Thyroid gland (tissue), 4 donors: ENCODE data around the gene PDE4B. TPM values are rescaled to one million over a fixed set of nuclear protein-coding genes. Genes with fewer than 3 reads are reported as not detected.

ENCODE experiments used
- DNase-seq, 2 donors: peaks; one replicate each; pipeline ENCODE4 v3.0.0-alpha.2; 2019
- H3K27ac ChIP-seq, 3 donors: fragments of 200-600 bp; sonication (generic); 1 replicate in 2 of 3; 2 replicates in 1 of 3; pipeline ENCODE4 v1.5.1; 2016 to 2019; ENCODE audit warnings: mild to moderate bottlenecking in 1 of 3, moderate library complexity in 1 of 3
- H3K27me3 ChIP-seq: fragments of 200-600 bp; sonication (generic); one replicate; pipeline ENCODE4 v1.5.1; 2019
- H3K36me3 ChIP-seq, 2 donors: fragments of 200-600 bp; sonication (generic); one replicate each; pipeline ENCODE4 v1.5.1; 2016 to 2019
- H3K4me1 ChIP-seq, 2 donors: fragments of 200-600 bp; sonication (generic); one replicate each; pipeline ENCODE4 v1.5.1; 2017 to 2019
- H3K4me3 ChIP-seq, 3 donors: fragments of 200-600 bp; sonication (generic); replicated peaks in 1 of 3; 1 replicate in 2 of 3; 2 replicates in 1 of 3; pipeline ENCODE4 v1.5.1; 2016; ENCODE audit warnings: mild to moderate bottlenecking in 1 of 3
- H3K9me3 ChIP-seq: fragments of 200-600 bp; sonication (generic); one replicate; pipeline ENCODE4 v1.5.1; 2017
- POLR2A ChIP-seq, 2 donors: fragments of 450-650 bp; IDR thresholded peaks; one replicate each; pipeline ENCODE4 v1.6.1; 2017; ENCODE audit warnings: antibody characterized with exemption in 2 of 2, mild to moderate bottlenecking in 2 of 2, moderate library complexity in 1 of 2
- WGBS, 2 donors: methylation state at CpG; one replicate each; pipeline ENCODE4 v1.1.5; 2017; 5-methylcytosine and 5-hydroxymethylcytosine counted together
- intact Hi-C: fragments of 100-400 bp; cut with DNase I; formaldehyde crosslinking; loops from one replicate; pipeline ENCODE4 v1.15.1; 2023
- total RNA-seq, 4 donors: library from RNA; depleted of rRNA; stranded (reverse); fragments of >200 nt; gene quantifications; one replicate each; pipeline ENCODE4 v1.2.3, GENCODE V29; 2016
- TF ChIP-seq, protein P1 (sequence below), 6 experiments: fragments of 200-600 bp in 3 of 6; fragments of 450-650 bp in 3 of 6; sonication (generic) in 3 of 6; IDR thresholded peaks; one replicate each; pipeline ENCODE4 v1.5.1; 2016 to 2019; ENCODE audit warnings: antibody characterized with exemption in 6 of 6, mild to moderate bottlenecking in 2 of 6, inconsistent platforms in 1 of 6, moderate library complexity in 1 of 6

The PDE4B gene
- total RNA-seq, 4 donors from 2014 or later = 9.6 to 21.3 (median 15.0) TPM

GRCh38 chr1:66274634-66275033 lies 481.9 kb downstream of the PDE4B start:
- no peak for DNase-seq
- Histone ChIP-seq H3K4me1 (peaks cover 17 to 41% of the 10 kb centered on the region in 2 donors), H3K27ac (no peak overlapping the region), H3K27me3 (no peaks in the 10 kb centered on the region), H3K9me3 (no peaks in the 10 kb centered on the region), H3K36me3 (no peaks in the 10 kb centered on the region), H3K4me3 (no peak overlapping the region)
- intact Hi-C loops = no loop called here
- no peak for TF ChIP-seq POLR2A (IDR thresholded peaks at IDR 0.05)
- TF ChIP-seq, protein P1, sequence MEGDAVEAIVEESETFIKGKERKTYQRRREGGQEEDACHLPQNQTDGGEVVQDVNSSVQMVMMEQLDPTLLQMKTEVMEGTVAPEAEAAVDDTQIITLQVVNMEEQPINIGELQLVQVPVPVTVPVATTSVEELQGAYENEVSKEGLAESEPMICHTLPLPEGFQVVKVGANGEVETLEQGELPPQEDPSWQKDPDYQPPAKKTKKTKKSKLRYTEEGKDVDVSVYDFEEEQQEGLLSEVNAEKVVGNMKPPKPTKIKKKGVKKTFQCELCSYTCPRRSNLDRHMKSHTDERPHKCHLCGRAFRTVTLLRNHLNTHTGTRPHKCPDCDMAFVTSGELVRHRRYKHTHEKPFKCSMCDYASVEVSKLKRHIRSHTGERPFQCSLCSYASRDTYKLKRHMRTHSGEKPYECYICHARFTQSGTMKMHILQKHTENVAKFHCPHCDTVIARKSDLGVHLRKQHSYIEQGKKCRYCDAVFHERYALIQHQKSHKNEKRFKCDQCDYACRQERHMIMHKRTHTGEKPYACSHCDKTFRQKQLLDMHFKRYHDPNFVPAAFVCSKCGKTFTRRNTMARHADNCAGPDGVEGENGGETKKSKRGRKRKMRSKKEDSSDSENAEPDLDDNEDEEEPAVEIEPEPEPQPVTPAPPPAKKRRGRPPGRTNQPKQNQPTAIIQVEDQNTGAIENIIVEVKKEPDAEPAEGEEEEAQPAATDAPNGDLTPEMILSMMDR (IDR thresholded peaks at IDR 0.05) = no peak
- 81 to 91% methylated on average over 1 of the region's 1 CpG for WGBS, 2 donors

DNA sequence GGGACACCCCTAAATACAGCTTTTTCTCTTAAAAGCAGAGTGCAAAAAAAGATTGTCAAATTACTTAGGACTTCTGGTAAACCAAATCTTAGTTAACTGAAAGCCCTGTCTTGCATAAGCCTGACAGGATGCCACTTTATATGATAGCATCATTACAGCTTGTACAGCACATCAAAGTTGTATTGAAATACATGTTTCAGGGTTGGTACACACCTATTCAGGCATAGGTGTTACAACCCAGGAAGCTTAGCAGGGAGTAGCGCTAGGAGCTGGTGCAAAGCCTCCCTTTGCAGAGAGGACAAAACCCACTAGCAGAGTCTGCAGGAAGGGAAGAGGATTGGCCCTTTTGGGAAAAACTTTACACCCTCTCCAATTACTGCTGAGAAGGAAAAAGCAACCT lies 482.4 kb downstream of the PDE4B start:
- Histone ChIP-seq H3K4me1 (peaks cover 14 to 38% of the 10 kb centered on the region in 2 donors), H3K27ac (no peak overlapping the region), H3K27me3 (no peaks in the 10 kb centered on the region), H3K4me3 (no peak overlapping the region), H3K9me3 (no peaks in the 10 kb centered on the region), H3K36me3 (no peaks in the 10 kb centered on the region)
- DNase-seq = no peak
- 85 to 100% methylated on average over 1 of the region's 1 CpG for WGBS, 2 donors
- TF ChIP-seq, protein P1 (IDR thresholded peaks at IDR 0.05) = no peak
- TF ChIP-seq POLR2A (IDR thresholded peaks at IDR 0.05) = no peak
- intact Hi-C loops = no loop called here

DNA sequence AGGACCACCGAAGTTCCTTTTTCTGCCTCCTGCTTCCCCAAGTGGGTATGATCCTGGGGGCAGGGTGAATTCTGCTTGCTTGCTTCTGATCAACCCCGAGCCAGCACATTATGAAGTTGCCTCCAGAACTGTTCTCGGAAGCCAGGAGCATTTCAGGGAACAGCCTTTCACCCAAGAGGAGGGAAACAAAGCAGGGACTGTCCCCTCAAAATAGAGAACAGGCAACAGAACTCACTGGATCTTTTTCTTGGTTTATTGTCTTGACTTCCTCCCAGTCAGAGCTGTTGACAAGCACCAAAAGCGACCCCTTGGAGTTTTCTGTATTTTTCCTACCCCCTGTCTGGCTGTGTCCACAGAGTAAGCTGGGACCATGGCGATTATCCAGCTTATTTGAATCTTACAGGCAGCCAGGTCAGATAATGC lies 482.9 kb downstream of the PDE4B start:
- intact Hi-C loops = no loop called here
- H3K27me3 ChIP-seq = no peaks in the 10 kb centered on the region
- DNase-seq = no peak
- H3K36me3 ChIP-seq = no peaks in the 10 kb centered on the region
- H3K4me1 ChIP-seq = peaks cover 13 to 34% of the 10 kb centered on the region in 2 donors
- H3K9me3 ChIP-seq = no peaks in the 10 kb centered on the region
- WGBS, 2 donors = 67 to 70% methylated on average over 5 of the region's 5 CpGs
- no peak overlapping the region for H3K4me3 ChIP-seq
- H3K27ac ChIP-seq = no peak overlapping the region
- TF ChIP-seq, protein P1 (IDR thresholded peaks at IDR 0.05) = no peak

- Histone ChIP-seq H3K9me3 (no peaks in the 10 kb centered on the region), H3K4me1 (peaks cover 13 to 32% of the 10 kb centered on the region in 2 donors), H3K27ac (no peak overlapping the region), H3K36me3 (no peaks in the 10 kb centered on the region), H3K4me3 (no peak overlapping the region), H3K27me3 (no peaks in the 10 kb centered on the region)
- DNase-seq = no peak
- 91 to 94% methylated on average over 3 of the region's 3 CpGs for WGBS, 2 donors
- TF ChIP-seq, protein P1 (IDR thresholded peaks at IDR 0.05) = no peak
- TF ChIP-seq POLR2A (IDR thresholded peaks at IDR 0.05) = no peak
- intact Hi-C loops = no loop called here
Measured at GRCh38 chr1:66276218-66276617, 483.5 kb downstream of the PDE4B start.

GRCh38 chr1:66278260-66279021 lies 485.7 kb downstream of the PDE4B start:
- intact Hi-C loops = no loop called here
- Histone ChIP-seq H3K27ac (no peak overlapping the region), H3K4me1 (peaks cover 11 to 32% of the 10 kb centered on the region in 2 donors), H3K9me3 (no peaks in the 10 kb centered on the region), H3K27me3 (no peaks in the 10 kb centered on the region), H3K4me3 (no peak overlapping the region), H3K36me3 (no peaks in the 10 kb centered on the region)
- TF ChIP-seq, protein P1 (IDR thresholded peaks at IDR 0.05) = no peak
- 56 to 57% methylated on average over 7 of the region's 7 CpGs for WGBS, 2 donors
- no peak for DNase-seq
